Spleen (tissue), 11 donors: ENCODE data around the gene RIMS3. TPM values are rescaled to one million over a fixed set of nuclear protein-coding genes. Genes with fewer than 3 reads are reported as not detected.
A peak's percentile ranks its signal among the peaks of the same experiment; 100 is the strongest.

Experiments
- DNase-seq: peaks from one replicate; pipeline ENCODE4 v3.0.0-alpha.2; 2020
- H3K27ac ChIP-seq, 8 donors: fragments of 200-600 bp; sonication (generic) in 7 of 8; 1 replicate in 4 of 8; 2 replicates in 4 of 8; pipeline versions ENCODE4 v1.5.0 to v1.8.0; 2016 to 2021; ENCODE audit warnings: inconsistent platforms in 4 of 8, mild to moderate bottlenecking in 4 of 8, moderate library complexity in 1 of 8
- H3K27me3 ChIP-seq, 7 donors: fragments of 200-600 bp; sonication (generic) in 6 of 7; replicated peaks in 1 of 7; 1 replicate in 4 of 7; 2 replicates in 3 of 7; pipeline versions ENCODE4 v1.5.0 to v1.8.0; 2016 to 2021; ENCODE audit warnings: inconsistent platforms in 3 of 7, mild to moderate bottlenecking in 1 of 7
- H3K36me3 ChIP-seq, 6 donors: fragments of 200-600 bp; sonication (generic) in 5 of 6; 1 replicate in 4 of 6; 2 replicates in 2 of 6; pipeline versions ENCODE4 v1.5.0 to v1.8.0; 2016 to 2021; ENCODE audit warnings: inconsistent platforms in 2 of 6
- H3K4me1 ChIP-seq, 6 donors: fragments of 200-600 bp; sonication (generic) in 5 of 6; 1 replicate in 3 of 6; 2 replicates in 3 of 6; pipeline versions ENCODE4 v1.5.0 to v1.8.0; 2016 to 2021; ENCODE audit warnings: inconsistent platforms in 3 of 6
- H3K4me3 ChIP-seq, 8 donors: fragments of 200-600 bp; sonication (generic) in 7 of 8; 1 replicate in 4 of 8; 2 replicates in 4 of 8; pipeline versions ENCODE4 v1.5.0 to v1.8.0; 2016 to 2021; ENCODE audit warnings: inconsistent platforms in 4 of 8, mild to moderate bottlenecking in 4 of 8, moderate library complexity in 2 of 8
- H3K9me3 ChIP-seq, 8 donors: fragments of 200-600 bp; sonication (generic) in 7 of 8; 1 replicate in 4 of 8; 2 replicates in 4 of 8; pipeline versions ENCODE4 v1.5.0 to v1.8.0; 2016 to 2021; ENCODE audit warnings: inconsistent platforms in 4 of 8
- CTCF ChIP-seq, 11 experiments: fragments of 200-600 bp in 7 of 11; fragments of 450-650 bp in 4 of 11; sonication (generic) in 4 of 11; IDR thresholded peaks in 8 of 11; conservative IDR thresholded peaks in 3 of 11; 1 replicate in 7 of 11; 2 replicates in 4 of 11; pipeline versions ENCODE4 v1.4.0 to v1.8.0; 2016 to 2021; ENCODE audit warnings: antibody characterized with exemption in 11 of 11, inconsistent platforms in 4 of 11, mild to moderate bottlenecking in 1 of 11
- POLR2A ChIP-seq, 3 donors: fragments of 450-650 bp; IDR thresholded peaks; one replicate each; pipeline ENCODE4 v1.5.1; 2017; ENCODE audit warnings: antibody characterized with exemption in 3 of 3, mild to moderate bottlenecking in 1 of 3
- POLR2AphosphoS5 ChIP-seq, 3 donors: sonication (generic); formaldehyde crosslinking; IDR thresholded peaks; one replicate each; pipeline ENCODE4 v1.5.1; 2017; ENCODE audit warnings: antibody characterized with exemption in 3 of 3
- WGBS, 5 donors: extraction: QIAGEN DNeasy Blood & Tissue Kit in 3 of 5; methylation state at CpG; one replicate each; pipeline versions ENCODE4 v1.1.5 to v1.1.7; 2013 to 2018; 5-methylcytosine and 5-hydroxymethylcytosine counted together
- intact Hi-C: fragments of 100-400 bp; cut with DNase I; formaldehyde crosslinking; loops from one replicate; pipeline ENCODE4 v1.15.0; 2023; ENCODE audit warnings: low total_unique reads
- polyA plus RNA-seq, 3 donors: library from polyadenylated mRNA; stranded (reverse); fragments of 200-250 nt; gene quantifications; one replicate each; pipeline ENCODE4 v1.2.1, GENCODE V29; 2013
- total RNA-seq, 7 donors: library from RNA; depleted of rRNA in 3 of 7; stranded (reverse); fragments of >200 nt in 3 of 7; fragmentation: NEBNext Ultra II Directional in 4 of 7; extraction: Animal tissue kit (Norgen Biotek cat#: 25700) in 4 of 7; gene quantifications; one replicate each; pipeline versions ENCODE4 v1.1.0 to v1.2.1, GENCODE V29; 2016 to 2021
- donor health status: healthy with polysubstance abuse.
- donor health status: DM: no; HTN: no; CAD: no; lungs with moderate emphysema.
- donor health status: DM: no; HTN: no; CAD: no.
- donor health status: Bipolar disorder and iron deficiency.
- donor health status: healthy.
- donor health status: DM: no; HTN: no; CAD: no.
- donor health status: DM: yes; HTN: yes; CAD: no.

RIMS3 gene
- total and polyA plus RNA-seq, 10 donors: 0.30 to 6.9 (median 2.7) TPM

GRCh38 chr1:40711465-40712404, 46.3 kb upstream of the RIMS3 start:
- WGBS, 5 donors: 8 to 22% (median 13%) methylated on average over 3 of the region's 3 CpGs
- no peak for DNase-seq
- Histone ChIP-seq H3K27me3 (no peaks in the 10 kb centered on the region), H3K27ac (peak overlapping the region; percentile 27 to 89 (median 83)), H3K4me3 (peak overlapping the region in 2 of 8 donors; percentile 46 to 70), H3K4me1 (peaks cover 55 to 92% (median 79%) of the 10 kb centered on the region in 6 donors), H3K9me3 (no peaks in the 10 kb centered on the region), H3K36me3 (no peaks in the 10 kb centered on the region)
- intact Hi-C loops: no loop called here
- TF ChIP-seq CTCF (IDR thresholded peaks at IDR 0.05 in 8 of 11, conservative IDR thresholded peaks at IDR 0.05 in 3 of 11) (no peak), POLR2AphosphoS5 (IDR thresholded peaks at IDR 0.05) (no peak), POLR2A (IDR thresholded peaks at IDR 0.05) (no peak)

- WGBS, 5 donors: 34 to 62% (median 53%) methylated on average over 7 of the region's 7 CpGs
- H3K27ac ChIP-seq: peak overlapping the region; percentile 53 to 89 (median 83)
- no peaks in the 10 kb centered on the region for H3K27me3 ChIP-seq
- H3K4me3 ChIP-seq: peak overlapping the region in 4 of 8 donors; percentile 39 to 70 (median 48)
- TF ChIP-seq POLR2AphosphoS5 (IDR thresholded peaks at IDR 0.05): no peak
- TF ChIP-seq POLR2A (IDR thresholded peaks at IDR 0.05): no peak
- no peak for TF ChIP-seq CTCF (IDR thresholded peaks at IDR 0.05 in 8 of 11, conservative IDR thresholded peaks at IDR 0.05 in 3 of 11)
- no peaks in the 10 kb centered on the region for H3K9me3 ChIP-seq
- no peak for DNase-seq
- peaks cover 55 to 85% (median 77%) of the 10 kb centered on the region in 6 donors for H3K4me1 ChIP-seq
- H3K36me3 ChIP-seq: no peaks in the 10 kb centered on the region
- intact Hi-C loops: no loop called here
These were observed 45.3 kb upstream of the RIMS3 start for GRCh38 chr1:40710581-40711315.

- no peaks in the 10 kb centered on the region for H3K27me3 ChIP-seq
- peaks cover 55 to 87% (median 74%) of the 10 kb centered on the region in 6 donors for H3K4me1 ChIP-seq
- H3K27ac ChIP-seq: peak overlapping the region in 7 of 8 donors; percentile 55 to 89 (median 82)
- peak overlapping the region; percentile 27 to 70 (median 43) for H3K4me3 ChIP-seq
- H3K9me3 ChIP-seq: no peaks in the 10 kb centered on the region
- intact Hi-C loops: no loop called here
- DNase-seq: no peak
- no peaks in the 10 kb centered on the region for H3K36me3 ChIP-seq
- WGBS, 5 donors: 22 to 35% (median 32%) methylated on average over 3 of the region's 3 CpGs
- TF ChIP-seq CTCF (IDR thresholded peaks at IDR 0.05 in 8 of 11, conservative IDR thresholded peaks at IDR 0.05 in 3 of 11): no peak
- no peak for TF ChIP-seq POLR2AphosphoS5 (IDR thresholded peaks at IDR 0.05)
- TF ChIP-seq POLR2A (IDR thresholded peaks at IDR 0.05): no peak
These were observed 44.4 kb upstream of the RIMS3 start for GRCh38 chr1:40709802-40710278.
